GM15510 (cell line): ENCODE measurements around the gene LRRTM3.

Source experiments
- POLR2A ChIP-seq: IDR thresholded peaks from 3 replicates; pipeline ENCODE4 v1.6.1; 2011; ENCODE audit warnings: borderline replicate concordance; ENCODE audit not compliant: insufficient read length; ENCODE audit errors: extremely low read depth

Gene LRRTM3

DNA sequence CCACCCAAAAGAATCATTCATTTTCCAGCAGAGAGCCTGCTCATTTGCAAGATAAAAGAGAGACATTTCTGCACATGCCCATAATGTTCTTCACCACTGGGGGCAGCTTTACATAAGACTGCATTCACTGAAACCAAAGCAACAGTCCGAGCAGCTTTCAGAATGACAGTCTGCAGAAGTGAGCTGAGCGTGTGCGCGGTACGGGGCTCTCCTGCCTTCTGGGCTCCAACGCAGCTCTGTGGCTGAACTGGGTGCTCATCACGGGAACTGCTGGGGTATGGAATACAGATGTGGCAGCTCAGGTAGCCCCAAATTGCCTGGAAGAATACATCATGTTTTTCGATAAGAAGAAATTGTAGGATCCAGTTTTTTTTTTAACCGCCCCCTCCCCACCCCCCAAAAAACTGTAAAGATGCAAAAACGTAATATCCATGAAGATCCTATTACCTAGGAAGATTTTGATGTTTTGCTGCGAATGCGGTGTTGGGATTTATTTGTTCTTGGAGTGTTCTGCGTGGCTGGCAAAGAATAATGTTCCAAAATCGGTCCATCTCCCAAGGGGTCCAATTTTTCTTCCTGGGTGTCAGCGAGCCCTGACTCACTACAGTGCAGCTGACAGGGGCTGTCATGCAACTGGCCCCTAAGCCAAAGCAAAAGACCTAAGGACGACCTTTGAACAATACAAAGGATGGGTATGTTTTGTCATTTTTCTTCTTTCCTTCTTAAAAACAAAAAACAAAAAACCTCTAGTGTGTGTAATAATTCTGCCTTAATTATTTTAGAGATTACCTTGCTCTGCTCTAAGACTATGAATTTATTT, at the start of gene LRRTM3:
Gene LRRTM3 (plus strand): TSS at position 141 of the 820 bp plus-strand sequence.
- TF ChIP-seq POLR2A: no peak

DNA sequence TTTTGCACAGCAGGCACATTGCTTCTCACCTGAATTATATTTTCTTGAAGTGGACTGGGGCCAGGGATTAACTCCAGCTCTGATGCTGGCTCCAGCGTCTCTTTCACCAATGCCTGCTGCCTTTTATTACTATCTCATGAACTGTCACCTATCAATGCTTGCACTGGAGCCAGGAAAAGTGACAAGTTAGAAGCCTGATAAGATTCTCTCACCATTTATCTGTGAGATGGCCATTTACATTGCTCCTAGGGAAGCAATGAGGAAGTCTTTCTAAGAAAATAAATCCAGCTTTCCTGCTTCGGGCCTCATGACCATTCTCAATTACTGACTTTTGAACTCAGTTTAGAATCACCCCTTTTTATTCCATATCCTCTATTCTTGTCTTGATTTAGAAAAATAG, 48.5 kb upstream of the LRRTM3 start:
- no peak for TF ChIP-seq POLR2A

GRCh38 chr10:66880292-66880691, 45.5 kb upstream of the LRRTM3 start:
- no peak for TF ChIP-seq POLR2A

- no peak for TF ChIP-seq POLR2A
Observed at GRCh38 chr10:66880826-66881225, 45.0 kb upstream of the LRRTM3 start.

GRCh38 chr10:66881814-66882213, 44.0 kb upstream of the LRRTM3 start:
- TF ChIP-seq POLR2A: no peak

- TF ChIP-seq POLR2A: no peak
Observed at GRCh38 chr10:66882271-66882670, 43.6 kb upstream of the LRRTM3 start.

DNA sequence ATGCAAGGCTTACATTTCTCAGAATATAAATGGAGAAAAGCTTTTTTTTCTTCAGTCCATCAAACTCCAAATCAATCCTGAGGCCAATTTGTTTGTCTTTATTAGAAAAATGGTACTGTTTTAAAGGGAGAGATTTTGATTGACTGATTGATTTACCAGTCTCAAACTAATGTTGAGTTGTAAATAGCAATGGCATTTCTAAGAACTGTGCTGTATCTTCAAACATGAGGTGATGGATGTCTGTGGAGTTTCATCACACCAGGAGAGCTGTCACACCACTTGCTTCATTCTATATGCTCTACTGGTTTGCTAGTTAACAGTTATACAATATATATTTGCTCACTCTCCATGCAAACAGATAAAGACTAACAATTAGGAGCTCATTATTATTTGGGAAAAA, 39.0 kb upstream of the LRRTM3 start:
- TF ChIP-seq POLR2A: no peak

- no peak for TF ChIP-seq POLR2A
Observed at GRCh38 chr10:66888237-66888636, 37.6 kb upstream of the LRRTM3 start.

GRCh38 chr10:66892871-66893270, 33.0 kb upstream of the LRRTM3 start:
- TF ChIP-seq POLR2A: no peak

GRCh38 chr10:66910671-66911070, 15.2 kb upstream of the LRRTM3 start:
- TF ChIP-seq POLR2A: no peak

DNA sequence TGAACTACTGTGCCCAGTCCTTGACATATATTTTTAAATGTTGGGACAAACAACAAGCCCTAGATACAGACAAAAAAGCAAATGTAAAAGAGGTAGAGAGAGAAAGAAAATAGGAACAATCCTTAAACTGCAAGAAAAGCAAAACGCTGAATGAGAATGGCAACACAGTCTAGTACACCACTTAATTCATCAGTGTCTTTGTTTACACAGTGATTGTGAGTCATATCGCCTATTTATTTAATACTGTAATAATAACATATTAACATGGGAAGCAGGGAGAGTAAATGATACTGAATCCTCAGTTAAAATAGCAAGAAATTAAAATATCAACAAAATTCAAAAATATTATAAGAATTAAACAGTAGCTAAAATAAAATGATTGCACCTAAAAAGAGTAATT, 9.8 kb upstream of the LRRTM3 start:
- TF ChIP-seq POLR2A: no peak

- no peak for TF ChIP-seq POLR2A
Observed at GRCh38 chr10:66917104-66917503, 8.7 kb upstream of the LRRTM3 start.

- no peak for TF ChIP-seq POLR2A
Observed at GRCh38 chr10:66919248-66919647, 6.6 kb upstream of the LRRTM3 start.

DNA sequence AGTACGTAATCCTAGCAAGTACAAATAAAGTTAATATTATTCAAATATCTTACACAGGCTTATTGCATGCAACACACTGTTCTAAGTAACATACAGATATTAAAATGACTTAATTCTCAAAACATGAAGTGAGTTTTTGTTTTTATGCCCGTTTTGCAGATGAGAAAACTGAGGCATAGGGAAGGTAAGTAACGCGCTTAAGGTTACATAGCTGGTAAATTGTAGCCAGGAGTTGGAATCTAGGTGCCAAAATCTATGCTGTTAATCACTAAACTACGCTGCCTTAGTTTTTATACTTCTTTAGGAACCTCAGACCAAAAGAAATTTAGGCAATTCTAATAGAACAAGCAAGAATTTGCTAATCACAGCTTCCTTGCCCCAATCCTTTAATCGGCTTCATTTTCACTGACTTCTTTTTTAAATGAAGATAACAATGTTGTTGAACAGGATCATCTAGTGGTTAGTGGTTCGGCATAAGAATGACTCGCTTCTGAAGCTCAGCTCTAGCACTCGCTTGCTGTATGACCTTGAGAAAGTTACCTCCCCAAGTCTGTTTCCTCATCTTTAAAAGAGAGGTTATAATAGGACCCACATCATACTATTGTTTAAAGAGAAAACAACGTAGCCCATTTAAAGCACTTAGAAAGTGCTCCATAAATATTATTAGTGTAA, 1.0 kb upstream of the LRRTM3 start:
- TF ChIP-seq POLR2A: no peak

DNA sequence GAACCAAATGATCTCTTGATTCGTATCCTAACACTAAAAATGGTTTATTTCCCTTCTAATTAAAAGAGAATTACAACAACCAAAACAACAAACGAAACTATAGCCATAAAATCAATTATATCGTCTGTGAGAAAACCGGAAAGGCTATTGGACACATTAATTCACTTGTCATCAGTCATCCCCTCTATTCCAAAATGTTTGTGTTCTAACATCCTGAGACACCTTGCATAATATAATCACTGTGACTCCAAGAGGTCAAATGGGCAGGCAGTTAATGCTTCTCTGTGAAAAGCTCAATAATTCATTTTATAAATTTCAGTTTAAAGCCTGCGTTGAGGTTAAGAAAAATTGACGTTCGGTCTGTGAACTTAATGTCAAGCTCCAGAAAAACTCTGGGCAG, 463 bp upstream of the LRRTM3 start:
- no peak for TF ChIP-seq POLR2A

DNA sequence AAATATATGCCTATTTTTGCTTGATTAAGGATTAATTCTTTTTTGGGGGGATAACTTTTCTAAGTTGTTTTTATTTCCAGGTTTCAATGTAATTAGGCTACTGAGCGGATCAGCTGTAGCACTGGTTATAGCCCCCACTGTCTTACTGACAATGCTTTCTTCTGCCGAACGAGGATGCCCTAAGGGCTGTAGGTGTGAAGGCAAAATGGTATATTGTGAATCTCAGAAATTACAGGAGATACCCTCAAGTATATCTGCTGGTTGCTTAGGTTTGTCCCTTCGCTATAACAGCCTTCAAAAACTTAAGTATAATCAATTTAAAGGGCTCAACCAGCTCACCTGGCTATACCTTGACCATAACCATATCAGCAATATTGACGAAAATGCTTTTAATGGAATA, 1.0 kb downstream of the LRRTM3 start:
- TF ChIP-seq POLR2A: no peak
